HL-60 (cell line): ENCODE measurements around the gene RHAG.

Experiments
- CTCF ChIP-seq: IDR thresholded peaks from one replicate; pipeline ENCODE4 v1.5.1; 2011; ENCODE audit warnings: low read length, control low read depth, inconsistent platforms; ENCODE audit not compliant: insufficient read depth
- GABPA ChIP-seq: IDR thresholded peaks from 2 replicates; pipeline ENCODE4 v1.6.1; 2012; ENCODE audit warnings: low read depth
- POLR2AphosphoS5 ChIP-seq: IDR thresholded peaks from 2 replicates; pipeline ENCODE4 v1.6.1; 2012; ENCODE audit warnings: low read depth
- REST ChIP-seq: IDR thresholded peaks from 2 replicates; pipeline ENCODE4 v1.6.1; 2012; ENCODE audit warnings: low read depth; ENCODE audit not compliant: insufficient replicate concordance
- SPI1 ChIP-seq: IDR thresholded peaks from 2 replicates; pipeline ENCODE4 v1.6.1; 2012; ENCODE audit warnings: low read depth, mild to moderate bottlenecking, borderline replicate concordance

- TF ChIP-seq CTCF (no peak), GABPA (no peak), POLR2AphosphoS5 (no peak), REST (no peak), SPI1 (no peak)
Observed at GRCh38 chr6:49645139-49645538, 8.5 kb upstream of the RHAG start.
